Osteocyte (in vitro differentiated cells): ENCODE measurements around the gene ZNF629. TPM values are rescaled to one million over a fixed set of nuclear protein-coding genes. Genes with fewer than 3 reads are reported as not detected.

Experiments used
- DNase-seq: peaks from one replicate; pipeline ENCODE4 v3.0.0; 2021; ENCODE audit warnings: mixed read lengths; ENCODE audit not compliant: unreplicated experiment; ENCODE audit errors: extremely low spot score
- H3K27ac Mint-ChIP-seq: one replicate; pipeline ENCODE4 v1.8.0; 2021; ENCODE audit warnings: mild to moderate bottlenecking, mixed read lengths; ENCODE audit not compliant: unreplicated experiment
- H3K27me3 Mint-ChIP-seq: one replicate; pipeline ENCODE4 v1.8.0; 2021; ENCODE audit warnings: mixed read lengths; ENCODE audit not compliant: unreplicated experiment
- H3K36me3 Mint-ChIP-seq: one replicate; pipeline ENCODE4 v1.8.0; 2021; ENCODE audit warnings: mixed read lengths; ENCODE audit not compliant: unreplicated experiment
- H3K4me1 Mint-ChIP-seq: one replicate; pipeline ENCODE4 v1.8.0; 2021; ENCODE audit warnings: mixed read lengths; ENCODE audit not compliant: unreplicated experiment
- H3K4me3 Mint-ChIP-seq: one replicate; pipeline ENCODE4 v1.8.0; 2021; ENCODE audit warnings: mild to moderate bottlenecking, moderate library complexity, mixed read lengths; ENCODE audit not compliant: unreplicated experiment
- H3K9me3 Mint-ChIP-seq: one replicate; pipeline ENCODE4 v1.8.0; 2021; ENCODE audit warnings: mixed read lengths; ENCODE audit not compliant: unreplicated experiment
- CTCF ChIP-seq: fragments of 200-600 bp; sonication (generic); IDR thresholded peaks from 2 replicates; pipeline ENCODE4 v1.5.0; 2021; ENCODE audit warnings: antibody characterized with exemption, mild to moderate bottlenecking, moderate library complexity
- total RNA-seq: library from RNA; stranded (reverse); gene quantifications from 2 replicates; pipeline ENCODE4 v1.2.1, GENCODE V29; 2021

The ZNF629 gene
- total RNA-seq, 1 donor from 2014 or later: 26.7 TPM

GRCh38 chr16:30808146-30808545 lies 21.1 kb upstream of the ZNF629 start:
- H3K4me3 Mint-ChIP-seq: no peak overlapping the region
- no peaks in the 10 kb centered on the region for H3K36me3 Mint-ChIP-seq
- DNase-seq: no peak
- H3K27me3 Mint-ChIP-seq: peaks cover 3% of the 10 kb centered on the region
- H3K27ac Mint-ChIP-seq: no peak overlapping the region
- TF ChIP-seq CTCF: no peak
- H3K9me3 Mint-ChIP-seq: no peaks in the 10 kb centered on the region
- H3K4me1 Mint-ChIP-seq: peaks cover 15% of the 10 kb centered on the region

- Mint-ChIP-seq H3K27me3 (no peaks in the 10 kb centered on the region), H3K4me1 (peaks cover 15% of the 10 kb centered on the region), H3K36me3 (no peaks in the 10 kb centered on the region), H3K27ac (peak overlapping the region; percentile 91), H3K9me3 (no peaks in the 10 kb centered on the region), H3K4me3 (peak overlapping the region; percentile 90)
- peak; percentile 23 for TF ChIP-seq CTCF
- peak; percentile 90 for DNase-seq
Measured at GRCh38 chr16:30805370-30806169, 18.6 kb upstream of the ZNF629 start.

GRCh38 chr16:30805056-30805369 lies 18.0 kb upstream of the ZNF629 start:
- no peak for TF ChIP-seq CTCF
- H3K4me1 Mint-ChIP-seq: peaks cover 15% of the 10 kb centered on the region
- peak overlapping the region; percentile 91 for H3K27ac Mint-ChIP-seq
- no peaks in the 10 kb centered on the region for H3K9me3 Mint-ChIP-seq
- H3K36me3 Mint-ChIP-seq: no peaks in the 10 kb centered on the region
- H3K27me3 Mint-ChIP-seq: no peaks in the 10 kb centered on the region
- DNase-seq: no peak
- H3K4me3 Mint-ChIP-seq: peak overlapping the region; percentile 90

GRCh38 chr16:30802936-30803335 lies 15.9 kb upstream of the ZNF629 start:
- TF ChIP-seq CTCF: no peak
- DNase-seq: no peak
- no peak overlapping the region for H3K4me3 Mint-ChIP-seq
- no peak overlapping the region for H3K27ac Mint-ChIP-seq
- no peaks in the 10 kb centered on the region for H3K27me3 Mint-ChIP-seq
- H3K9me3 Mint-ChIP-seq: no peaks in the 10 kb centered on the region
- H3K36me3 Mint-ChIP-seq: no peaks in the 10 kb centered on the region
- H3K4me1 Mint-ChIP-seq: peaks cover 15% of the 10 kb centered on the region

- Mint-ChIP-seq H3K9me3 (no peaks in the 10 kb centered on the region), H3K4me1 (no peaks in the 10 kb centered on the region), H3K27ac (no peak overlapping the region), H3K4me3 (no peak overlapping the region), H3K36me3 (no peaks in the 10 kb centered on the region), H3K27me3 (no peaks in the 10 kb centered on the region)
- no peak for TF ChIP-seq CTCF
- DNase-seq: no peak
Measured at GRCh38 chr16:30797670-30798309, 10.8 kb upstream of the ZNF629 start.
